Ishikawa (cell line): ENCODE measurements around the gene ANKFN1.

Experiments
- CEBPB ChIP-seq: IDR thresholded peaks from 2 replicates; pipeline ENCODE4 v1.6.1; 2012
- CREB1 ChIP-seq: IDR thresholded peaks from 2 replicates; pipeline ENCODE4 v1.6.1; 2012; ENCODE audit warnings: low read depth
- EGR1 ChIP-seq: IDR thresholded peaks from 2 replicates; pipeline ENCODE4 v1.6.1; 2012
- EP300 ChIP-seq: IDR thresholded peaks from 2 replicates; pipeline ENCODE4 v1.6.1; 2012; ENCODE audit warnings: borderline replicate concordance
- FOXM1 ChIP-seq: IDR thresholded peaks from 2 replicates; pipeline ENCODE4 v1.6.1; 2012; ENCODE audit warnings: low read depth, borderline replicate concordance
- MAX ChIP-seq: IDR thresholded peaks from 2 replicates; pipeline ENCODE4 v1.6.1; 2012
- NFIC ChIP-seq: IDR thresholded peaks from 2 replicates; pipeline ENCODE4 v1.6.1; 2012
- RAD21 ChIP-seq: IDR thresholded peaks from 2 replicates; pipeline ENCODE4 v1.6.1; 2012; ENCODE audit warnings: low read depth
- REST ChIP-seq: IDR thresholded peaks from 2 replicates; pipeline ENCODE4 v1.6.1; 2012; ENCODE audit warnings: low read depth, mild to moderate bottlenecking
- TAF1 ChIP-seq: IDR thresholded peaks from 2 replicates; pipeline ENCODE4 v1.6.1; 2012; ENCODE audit warnings: low read depth, mild to moderate bottlenecking
- TCF12 ChIP-seq: IDR thresholded peaks from 2 replicates; pipeline ENCODE4 v1.6.1; 2012; ENCODE audit warnings: low read depth
- TEAD4 ChIP-seq: IDR thresholded peaks from 2 replicates; pipeline ENCODE4 v1.6.1; 2012
- USF1 ChIP-seq: IDR thresholded peaks from 2 replicates; pipeline ENCODE4 v1.6.1; 2012
- YY1 ChIP-seq: IDR thresholded peaks from 2 replicates; pipeline ENCODE4 v1.6.1; 2012; ENCODE audit warnings: low read depth
- ZBTB7A ChIP-seq: IDR thresholded peaks from 2 replicates; pipeline ENCODE4 v1.6.1; 2012; ENCODE audit warnings: low read depth

Gene ANKFN1

GRCh38 chr17:56432443-56432842 is 279.2 kb downstream of the ANKFN1 start:
- TF ChIP-seq FOXM1 (no peak), YY1 (no peak), REST (no peak), EP300 (no peak), CREB1 (no peak), TAF1 (no peak), EGR1 (no peak), CEBPB (no peak), TCF12 (no peak), MAX (no peak), USF1 (no peak), TEAD4 (no peak), RAD21 (no peak), ZBTB7A (no peak), NFIC (no peak)

- no peak for TF ChIP-seq TEAD4
- TF ChIP-seq MAX, result no peak
- no peak for TF ChIP-seq USF1
- no peak for TF ChIP-seq TCF12
- TF ChIP-seq RAD21, result no peak
- TF ChIP-seq REST, result no peak
- no peak for TF ChIP-seq EGR1
- TF ChIP-seq TAF1, result no peak
Observed at GRCh38 chr17:56434610-56435009, 281.3 kb downstream of the ANKFN1 start.

GRCh38 chr17:56436142-56436541 is 282.9 kb downstream of the ANKFN1 start:
- TF ChIP-seq TAF1 (no peak), EGR1 (no peak), CREB1 (no peak), TCF12 (no peak), RAD21 (no peak), TEAD4 (no peak), USF1 (no peak), CEBPB (no peak; the same call in 1 of the 2 replicates), ZBTB7A (no peak), MAX (no peak), REST (no peak), EP300 (no peak), FOXM1 (no peak), NFIC (no peak), YY1 (no peak)

- TF ChIP-seq FOXM1, result no peak
Observed at GRCh38 chr17:56440419-56440818, 287.1 kb downstream of the ANKFN1 start.
